NCI-H2029 (cell line): ENCODE data around the gene PON3.

Source experiments
- DNase-seq: peaks from one replicate; lab custom pipeline; 2025; lab: John Stamatoyannopoulos, UW

Gene PON3

DNA sequence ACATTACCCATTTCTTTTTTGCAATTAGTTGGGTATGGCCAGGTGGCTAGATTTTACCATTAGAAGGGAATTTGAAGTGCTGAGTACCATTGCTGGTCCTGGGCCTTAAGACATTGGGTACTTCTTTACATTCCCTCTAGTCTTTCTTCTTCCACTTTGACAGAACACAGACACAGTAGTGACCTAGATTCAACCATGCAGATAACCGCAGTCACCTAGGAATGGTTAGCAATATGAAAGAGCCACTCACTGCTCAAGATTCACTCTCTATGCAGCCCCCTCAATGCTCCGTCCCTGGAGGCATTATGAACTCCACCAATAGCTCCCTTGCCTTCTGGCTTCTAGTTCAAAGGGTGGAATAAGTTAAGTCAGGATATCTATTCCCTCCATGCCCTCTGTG lies 55.7 kb downstream of the PON3 start:
- no peak for DNase-seq

GRCh38 chr7:95338832-95339231 lies 57.3 kb downstream of the PON3 start:
- no peak for DNase-seq

GRCh38 chr7:95335093-95335492 lies 61.1 kb downstream of the PON3 start:
- no peak for DNase-seq

- DNase-seq = no peak
Observed at GRCh38 chr7:95334447-95334846, 61.7 kb downstream of the PON3 start.

- DNase-seq = no peak
Observed at GRCh38 chr7:95330961-95331337, 65.2 kb downstream of the PON3 start.

DNA sequence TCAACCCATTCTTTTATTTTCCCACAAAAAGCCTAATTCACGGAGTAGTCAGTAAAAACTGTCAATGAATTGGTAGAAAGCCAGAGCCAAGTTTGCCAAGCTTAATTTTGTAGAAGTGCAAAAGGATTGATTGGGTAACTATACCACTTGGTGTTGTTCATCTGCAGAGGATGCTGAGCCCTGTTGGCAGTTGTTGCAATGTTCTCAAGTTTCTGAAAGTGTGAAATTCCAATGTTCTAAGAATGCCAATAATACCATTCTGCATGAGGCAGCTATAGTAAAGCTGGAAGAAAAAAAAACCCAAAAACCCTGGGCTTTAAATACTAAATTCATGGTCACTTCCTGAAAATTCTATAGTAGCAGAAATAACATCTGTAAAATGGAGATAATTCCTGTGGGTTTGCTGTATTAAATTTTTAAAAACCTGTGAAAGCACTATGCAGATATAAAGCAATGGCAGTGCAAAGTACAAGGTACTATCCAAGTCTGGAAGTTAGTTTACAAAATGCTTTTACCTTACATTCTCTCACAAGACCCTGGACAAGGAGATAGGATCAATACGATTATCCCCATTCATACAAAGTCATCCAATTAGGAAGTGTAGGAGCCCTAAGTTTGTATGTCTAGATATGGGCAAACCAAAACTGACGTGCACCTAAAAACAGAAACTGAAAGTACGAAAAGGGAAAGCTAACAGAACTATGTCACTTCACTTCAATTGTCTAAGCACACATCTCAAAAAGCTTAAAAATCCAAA lies 65.8 kb downstream of the PON3 start:
- peak; percentile 6 for DNase-seq

DNA sequence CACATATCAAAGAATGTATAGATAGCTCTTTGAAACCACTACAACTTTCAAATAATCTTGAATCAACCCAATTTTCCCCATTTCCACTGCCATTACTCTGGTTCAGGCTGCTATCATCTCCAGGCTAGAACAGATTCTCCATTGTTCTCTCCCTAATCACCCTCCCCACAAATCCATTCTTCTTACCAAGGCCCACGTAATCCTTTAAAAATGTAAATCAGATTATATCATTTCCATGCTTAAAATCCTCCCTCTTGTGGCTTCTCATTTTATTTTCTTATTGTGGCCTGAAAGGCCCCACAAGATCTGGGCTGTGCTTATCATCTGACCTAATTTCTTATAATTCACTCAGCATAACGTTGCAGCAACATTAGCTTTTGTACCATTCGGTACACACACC lies 68.8 kb downstream of the PON3 start:
- no peak for DNase-seq

GRCh38 chr7:95324431-95324830 lies 71.7 kb downstream of the PON3 start, which contains the start of gene PON1:
Gene PON1, minus strand, starts transcription at chr7:95324532. Its CDS starts 57 bp downstream, at chr7:95324475.
- no peak for DNase-seq

GRCh38 chr7:95323410-95324129 lies 72.6 kb downstream of the PON3 start:
- no peak for DNase-seq

DNA sequence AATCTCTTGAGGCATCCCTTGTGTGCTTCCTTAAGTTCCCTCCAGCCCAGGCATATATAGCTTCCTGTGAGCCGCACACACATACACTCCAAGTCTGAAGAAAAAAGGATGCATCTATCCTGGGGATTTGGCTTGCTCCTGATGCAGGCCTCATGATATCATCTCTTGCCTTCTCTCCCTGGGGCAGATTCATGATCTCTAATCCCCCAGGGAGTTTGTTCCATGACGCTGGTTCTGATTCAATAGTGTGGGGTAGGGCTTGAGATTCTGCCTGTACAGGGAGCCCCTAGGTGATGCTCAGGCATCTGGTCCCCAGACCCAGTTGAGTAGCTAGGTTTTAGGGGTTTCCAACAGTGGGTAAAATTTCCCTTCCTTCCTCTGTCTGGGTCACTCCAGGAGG lies 73.3 kb downstream of the PON3 start:
- DNase-seq = no peak

- no peak for DNase-seq
Observed at GRCh38 chr7:95322396-95322795, 73.8 kb downstream of the PON3 start.

DNA sequence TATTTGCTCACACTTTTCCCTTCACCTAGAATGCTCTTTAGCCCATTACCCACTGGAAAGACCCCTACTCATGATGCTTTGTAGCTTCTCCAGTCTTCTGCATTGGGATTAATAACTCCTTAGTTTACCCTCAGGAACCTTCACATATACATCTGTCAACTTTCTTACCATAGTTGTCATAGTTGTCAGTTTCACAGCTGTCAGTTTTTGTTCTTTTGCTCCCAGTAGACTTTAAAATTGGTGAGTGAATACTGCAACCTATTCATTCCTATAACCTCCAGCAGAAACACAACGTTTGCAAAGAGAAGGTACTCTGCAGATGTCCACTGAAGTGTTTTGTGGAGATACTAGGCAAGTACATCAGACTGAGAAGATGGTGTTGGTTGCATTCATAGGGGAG lies 74.5 kb downstream of the PON3 start:
- DNase-seq = no peak

GRCh38 chr7:95320651-95321050 lies 75.5 kb downstream of the PON3 start:
- no peak for DNase-seq

- DNase-seq = no peak
Observed at GRCh38 chr7:95319570-95319969, 76.6 kb downstream of the PON3 start.

DNA sequence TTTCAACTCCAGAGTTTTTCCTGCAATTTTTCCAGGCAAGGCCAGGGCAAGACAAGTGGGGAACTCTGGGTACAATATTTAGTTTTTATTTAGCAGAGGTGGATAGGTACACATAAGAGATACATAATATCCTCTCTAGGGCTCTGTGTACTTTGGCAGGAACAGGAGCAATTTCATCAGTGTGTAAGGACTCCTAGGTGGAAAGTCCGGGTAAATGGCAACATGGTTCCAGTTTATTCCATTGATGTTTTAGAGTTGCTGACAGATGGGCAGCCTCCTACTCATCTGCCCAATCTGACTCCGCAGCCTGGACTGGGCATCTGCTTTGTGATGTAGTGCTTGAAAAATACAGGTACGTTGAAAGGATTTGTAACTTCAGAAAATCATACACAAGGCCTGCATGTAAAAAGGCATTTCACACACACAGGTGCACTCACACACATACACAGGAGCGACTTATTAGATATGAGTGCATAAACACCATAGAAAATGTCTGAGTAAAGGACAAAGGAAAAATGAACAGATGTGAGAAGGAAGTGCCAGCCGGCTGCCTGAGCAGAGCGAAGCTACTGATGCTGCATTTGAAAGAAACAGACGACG lies 77.6 kb downstream of the PON3 start:
- peak; percentile 27 for DNase-seq

- no peak for DNase-seq
Observed at GRCh38 chr7:95317966-95318365, 78.2 kb downstream of the PON3 start.

- no peak for DNase-seq
Observed at GRCh38 chr7:95317546-95317945, 78.6 kb downstream of the PON3 start.

DNA sequence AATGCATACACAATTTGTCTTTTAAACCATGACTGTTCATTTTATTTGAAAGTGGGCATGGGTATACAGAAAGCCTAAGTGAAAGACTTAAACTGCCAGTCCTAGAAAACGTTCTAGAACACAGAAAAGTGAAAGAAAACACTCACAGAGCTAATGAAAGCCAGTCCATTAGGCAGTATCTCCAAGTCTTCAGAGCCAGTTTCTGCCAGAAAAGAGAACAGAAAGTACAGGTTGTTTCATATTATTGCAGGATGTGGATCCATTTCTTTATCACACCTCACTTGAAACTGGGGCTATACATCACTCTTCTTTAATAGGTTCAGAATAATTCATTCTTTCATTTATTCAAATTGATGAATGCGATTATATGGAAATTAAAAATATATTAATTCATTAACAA lies 79.6 kb downstream of the PON3 start:
- DNase-seq = no peak

- no peak for DNase-seq
Observed at GRCh38 chr7:95312561-95312960, 83.6 kb downstream of the PON3 start.

GRCh38 chr7:95311389-95311788 lies 84.8 kb downstream of the PON3 start:
- no peak for DNase-seq

DNA sequence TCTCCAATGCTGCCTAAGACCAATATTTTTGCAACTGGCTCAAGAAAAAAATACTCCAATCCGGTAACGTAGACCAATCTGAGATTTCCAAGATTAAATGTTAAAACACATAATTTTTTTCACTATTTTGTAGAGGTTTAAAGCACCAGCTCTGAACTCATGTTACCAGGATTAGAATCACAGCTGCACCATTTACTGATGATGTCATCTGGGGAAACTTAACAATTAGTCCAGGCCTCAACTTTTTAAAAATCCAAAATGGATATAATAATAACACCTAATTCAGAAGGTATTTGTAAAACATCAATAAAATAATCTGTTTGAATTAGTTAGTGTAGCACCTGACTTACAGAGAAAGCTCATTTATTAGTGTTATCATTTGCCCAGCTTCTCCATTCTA lies 86.2 kb downstream of the PON3 start:
- DNase-seq = no peak
